ENCODE results near the gene HPN.

HPN gene

DNA sequence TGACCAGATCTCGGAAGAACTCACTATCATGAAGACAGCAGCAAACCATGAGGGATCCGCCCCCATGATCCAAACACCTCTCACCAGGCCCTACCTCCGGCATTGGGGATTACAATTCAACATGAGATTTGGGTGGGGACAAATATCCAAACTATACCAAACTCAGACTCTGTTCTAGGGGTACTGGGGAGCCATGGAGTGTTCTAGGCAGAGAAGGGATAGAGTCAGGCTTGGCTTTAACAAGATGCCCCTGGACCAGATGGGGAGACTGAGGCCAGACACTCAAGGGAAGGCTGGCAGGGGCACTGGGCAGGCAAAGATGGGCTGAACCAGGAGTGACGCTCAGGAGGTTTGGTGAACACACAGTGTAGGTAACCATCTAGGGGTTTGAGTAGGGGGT is 23.1 kb upstream of the HPN start:
- no peaks in the 10 kb centered on the region for H3K9me2 ChIP-seq (replicated peaks; ENCODE audit: insufficient read depth, low read length)
- no peak overlapping the region for H3K4me2 ChIP-seq (ENCODE audit: low read depth, low read length)
- no peak overlapping the region for H3K9ac ChIP-seq (ENCODE audit: low read length)
- no peaks in the 10 kb centered on the region for H4K20me1 ChIP-seq (ENCODE audit: insufficient read depth, low read length)
- H3K27me3 ChIP-seq (replicated peaks; ENCODE audit: insufficient read depth, low read length), result no peaks in the 10 kb centered on the region
- H3K9me3 ChIP-seq (replicated peaks; ENCODE audit: insufficient read depth, low read length), result no peaks in the 10 kb centered on the region
- no peaks in the 10 kb centered on the region for H3K79me2 ChIP-seq (ENCODE audit: low read length)
- H3K27ac ChIP-seq (ENCODE audit: low read length), result no peak overlapping the region
- TF ChIP-seq CTCF (IDR thresholded peaks at IDR 0.05; ENCODE audit: low read length) (no peak), EZH2phosphoT487 (IDR thresholded peaks at IDR 0.05; ENCODE audit: low read length) (no peak), EZH2 (optimal IDR thresholded peaks at IDR 0.05; ENCODE audit: low read depth, low read length) (no peak)
- no peak for DNase-seq
- H2AFZ ChIP-seq (ENCODE audit: low read length), result no peak overlapping the region
- H3K4me3 ChIP-seq (ENCODE audit: low read length), result no peak overlapping the region
- H3K4me1 ChIP-seq (ENCODE audit: low read length), result no peaks in the 10 kb centered on the region
- no peaks in the 10 kb centered on the region for H3K36me3 ChIP-seq (replicated peaks; ENCODE audit: insufficient read depth, low read length)
- H3F3A ChIP-seq (ENCODE audit: insufficient read depth, low read length), result no peaks in the 10 kb centered on the region

GRCh38 chr19:35019144-35019543 is 22.4 kb upstream of the HPN start:
- H2AFZ ChIP-seq (ENCODE audit: low read length), result no peak overlapping the region
- H3K4me1 ChIP-seq (ENCODE audit: low read length), result no peaks in the 10 kb centered on the region
- H3K27me3 ChIP-seq (replicated peaks; ENCODE audit: insufficient read depth, low read length), result no peaks in the 10 kb centered on the region
- no peaks in the 10 kb centered on the region for H3F3A ChIP-seq (ENCODE audit: insufficient read depth, low read length)
- TF ChIP-seq EZH2phosphoT487 (IDR thresholded peaks at IDR 0.05; ENCODE audit: low read length), result no peak
- TF ChIP-seq CTCF (IDR thresholded peaks at IDR 0.05; ENCODE audit: low read length), result no peak
- TF ChIP-seq EZH2 (optimal IDR thresholded peaks at IDR 0.05; ENCODE audit: low read depth, low read length), result no peak
- H3K4me3 ChIP-seq (ENCODE audit: low read length), result no peak overlapping the region
- no peaks in the 10 kb centered on the region for H4K20me1 ChIP-seq (ENCODE audit: insufficient read depth, low read length)
- no peak overlapping the region for H3K4me2 ChIP-seq (ENCODE audit: low read depth, low read length)
- no peak for DNase-seq
- no peaks in the 10 kb centered on the region for H3K79me2 ChIP-seq (ENCODE audit: low read length)
- no peak overlapping the region for H3K27ac ChIP-seq (ENCODE audit: low read length)
- no peak overlapping the region for H3K9ac ChIP-seq (ENCODE audit: low read length)
- no peaks in the 10 kb centered on the region for H3K9me3 ChIP-seq (replicated peaks; ENCODE audit: insufficient read depth, low read length)
- no peaks in the 10 kb centered on the region for H3K9me2 ChIP-seq (replicated peaks; ENCODE audit: insufficient read depth, low read length)
- no peaks in the 10 kb centered on the region for H3K36me3 ChIP-seq (replicated peaks; ENCODE audit: insufficient read depth, low read length)

DNA sequence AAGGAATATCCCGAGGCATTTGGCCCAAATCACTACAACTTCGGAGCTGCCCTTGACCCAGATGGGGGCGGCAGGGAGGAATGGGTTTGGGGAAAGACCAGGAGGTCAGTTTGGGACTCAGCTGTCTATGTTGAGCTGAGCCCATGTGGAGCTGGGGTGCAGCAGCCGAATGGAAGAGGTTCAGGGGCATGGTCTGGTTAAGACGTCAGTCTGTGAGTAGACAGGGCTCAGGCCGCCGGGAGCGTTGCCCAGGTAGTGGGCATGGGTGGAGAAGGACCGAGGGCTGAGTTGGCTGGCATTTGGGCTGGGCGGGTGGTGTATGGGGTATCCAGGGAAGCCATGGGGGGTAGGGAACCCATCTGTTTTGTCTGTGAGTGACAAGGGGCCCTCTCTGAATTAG is 20.5 kb upstream of the HPN start:
- Histone ChIP-seq H3K4me2 (ENCODE audit: low read depth, low read length) (no peak overlapping the region), H3K9me3 (replicated peaks; ENCODE audit: insufficient read depth, low read length) (no peaks in the 10 kb centered on the region), H3K36me3 (replicated peaks; ENCODE audit: insufficient read depth, low read length) (no peaks in the 10 kb centered on the region), H2AFZ (ENCODE audit: low read length) (no peak overlapping the region), H3K79me2 (ENCODE audit: low read length) (no peaks in the 10 kb centered on the region), H3K27ac (ENCODE audit: low read length) (no peak overlapping the region), H3K9ac (ENCODE audit: low read length) (no peak overlapping the region), H3K27me3 (replicated peaks; ENCODE audit: insufficient read depth, low read length) (no peaks in the 10 kb centered on the region), H4K20me1 (ENCODE audit: insufficient read depth, low read length) (no peaks in the 10 kb centered on the region), H3K4me1 (ENCODE audit: low read length) (no peaks in the 10 kb centered on the region), H3K4me3 (ENCODE audit: low read length) (no peak overlapping the region), H3K9me2 (replicated peaks; ENCODE audit: insufficient read depth, low read length) (no peaks in the 10 kb centered on the region), H3F3A (ENCODE audit: insufficient read depth, low read length) (no peaks in the 10 kb centered on the region)
- TF ChIP-seq EZH2phosphoT487 (IDR thresholded peaks at IDR 0.05; ENCODE audit: low read length) (no peak), CTCF (IDR thresholded peaks at IDR 0.05; ENCODE audit: low read length) (no peak), EZH2 (optimal IDR thresholded peaks at IDR 0.05; ENCODE audit: low read depth, low read length) (no peak)
- DNase-seq, result no peak

All from MM.1S (cell line).